Spinal cord (tissue), 10 donors: ENCODE measurements around the gene NEGR1. TPM values are rescaled to one million over a fixed set of nuclear protein-coding genes. Genes with fewer than 3 reads are reported as not detected.

Experiments used
- DNase-seq, 6 donors: peaks; one replicate each; pipeline versions ENCODE4 v3.0.0 to v3.0.0-alpha.2; 2013 to 2015; ENCODE audit warnings: low spot score in 6 of 6, low read depth in 4 of 6
- H3K27ac ChIP-seq: one replicate; pipeline ENCODE4 v1.5.1; 2013; ENCODE audit warnings: low read depth, low read length, control low read depth
- H3K27me3 ChIP-seq: one replicate; pipeline ENCODE4 v1.6.1; 2013; ENCODE audit warnings: low read length; ENCODE audit not compliant: control insufficient read depth, insufficient read depth
- H3K36me3 ChIP-seq: one replicate; pipeline ENCODE4 v1.6.1; 2013; ENCODE audit warnings: low read length; ENCODE audit not compliant: control insufficient read depth, insufficient read depth
- H3K4me1 ChIP-seq: one replicate; pipeline ENCODE4 v1.6.1; 2013; ENCODE audit warnings: low read length; ENCODE audit not compliant: control insufficient read depth, insufficient read depth
- H3K4me3 ChIP-seq: one replicate; pipeline ENCODE4 v1.5.1; 2013; ENCODE audit warnings: low read depth, low read length, control low read depth
- H3K9me3 ChIP-seq: one replicate; pipeline ENCODE4 v1.6.1; 2013; ENCODE audit warnings: low read length; ENCODE audit not compliant: control insufficient read depth, insufficient read depth
- WGBS: methylation state at CpG from one replicate; pipeline ENCODE4 v1.1.5; 2013; ENCODE audit warnings: missing lambda C conversion rate; ENCODE audit not compliant: insufficient coverage; 5-methylcytosine and 5-hydroxymethylcytosine counted together
- polyA plus RNA-seq, 2 donors: library from polyadenylated mRNA; unstranded; fragments of 120-200 nt; gene quantifications; one replicate each; pipeline ENCODE4 v1.2.1, GENCODE V29; 2013; ENCODE audit not compliant: insufficient read length in 2 of 2
- total RNA-seq, 2 donors: library from RNA; depleted of rRNA in 1 of 2; stranded (reverse); fragments of 120-200 nt in 1 of 2; fragments of >200 nt in 1 of 2; gene quantifications; one replicate each; pipeline versions ENCODE4 v1.2.3 to v1.2.4, GENCODE V29; 2013 to 2014
- donor health status: healthy.

The NEGR1 gene
- total and polyA plus RNA-seq, 4 donors = 21.4 to 88.6 (median 72.8) TPM

- Histone ChIP-seq H3K4me3 (no peak overlapping the region), H3K9me3 (no peaks in the 10 kb centered on the region), H3K27ac (no peak overlapping the region), H3K4me1 (no peaks in the 10 kb centered on the region), H3K36me3 (no peaks in the 10 kb centered on the region), H3K27me3 (no peaks in the 10 kb centered on the region)
- no peak for DNase-seq
Measured at GRCh38 chr1:71881611-71882010, 400.7 kb downstream of the NEGR1 start.

DNA sequence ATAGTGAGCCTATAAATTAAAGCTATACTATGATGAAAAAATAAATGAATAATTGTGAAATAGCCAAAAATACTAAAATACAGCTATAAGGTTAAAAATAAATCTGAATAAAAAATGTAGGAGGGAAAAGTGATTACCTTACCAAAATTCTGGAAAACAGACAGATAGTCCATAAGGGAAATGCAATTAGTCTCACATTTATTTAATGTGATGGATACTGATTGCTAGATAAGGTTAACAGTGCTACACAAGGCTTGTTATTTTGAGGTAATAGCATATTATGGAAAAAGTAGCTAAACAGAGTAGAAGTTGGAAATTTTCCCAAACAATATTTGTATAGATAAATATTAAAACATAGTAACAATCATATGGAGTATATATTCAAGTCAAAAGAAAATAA is 413.0 kb downstream of the NEGR1 start:
- Histone ChIP-seq H3K4me3 (no peak overlapping the region), H3K4me1 (no peaks in the 10 kb centered on the region), H3K9me3 (peaks cover 2% of the 10 kb centered on the region), H3K27me3 (no peaks in the 10 kb centered on the region), H3K27ac (no peak overlapping the region), H3K36me3 (no peaks in the 10 kb centered on the region)
- no peak for DNase-seq

DNA sequence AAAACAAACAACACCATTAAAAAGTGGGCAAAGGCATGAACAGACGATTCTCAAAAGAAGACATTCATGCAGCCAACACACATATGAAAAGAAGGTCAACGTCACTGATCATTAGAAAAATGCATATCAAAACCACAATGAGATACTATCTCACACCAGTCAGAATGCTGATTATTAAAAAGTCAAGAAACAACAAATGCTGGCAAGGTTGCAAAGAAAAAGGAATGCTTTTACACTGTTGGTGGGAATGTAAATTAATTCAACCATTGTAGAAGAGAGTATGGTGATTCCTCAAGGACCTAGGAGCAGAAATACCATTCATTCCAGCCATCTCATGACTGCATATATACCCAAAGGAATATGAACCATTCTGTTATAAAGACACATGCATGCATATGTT is 419.6 kb downstream of the NEGR1 start:
- WGBS = 100% methylated on average over 1 of the region's 2 CpGs
- Histone ChIP-seq H3K4me1 (no peaks in the 10 kb centered on the region), H3K36me3 (no peaks in the 10 kb centered on the region), H3K27ac (no peak overlapping the region), H3K27me3 (no peaks in the 10 kb centered on the region), H3K4me3 (no peak overlapping the region), H3K9me3 (peaks cover 2% of the 10 kb centered on the region)
- no peak for DNase-seq

DNA sequence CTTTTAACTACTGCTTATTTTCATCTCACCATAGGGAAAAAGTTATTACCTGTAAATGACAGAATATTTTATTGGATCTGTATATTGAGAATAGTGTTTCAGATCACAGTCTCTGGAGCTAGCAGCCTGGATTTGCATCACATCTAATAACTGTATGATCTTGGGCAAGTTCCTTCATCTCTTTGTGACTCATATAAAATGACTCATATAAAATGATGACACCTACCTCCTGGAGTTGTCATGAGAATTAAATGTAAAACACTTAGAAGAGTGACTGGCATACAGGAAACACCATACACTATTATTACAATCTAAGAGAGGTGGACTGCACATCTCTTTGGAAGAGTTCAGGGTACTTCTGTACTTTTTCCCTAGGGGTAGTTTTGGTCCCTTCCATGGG is 421.3 kb downstream of the NEGR1 start:
- H3K4me3 ChIP-seq = no peak overlapping the region
- no peaks in the 10 kb centered on the region for H3K27me3 ChIP-seq
- no peaks in the 10 kb centered on the region for H3K4me1 ChIP-seq
- no peak overlapping the region for H3K27ac ChIP-seq
- H3K36me3 ChIP-seq = no peaks in the 10 kb centered on the region
- peak in 1 of 6 donors; percentile 38 for DNase-seq
- H3K9me3 ChIP-seq = peaks cover 2% of the 10 kb centered on the region

DNA sequence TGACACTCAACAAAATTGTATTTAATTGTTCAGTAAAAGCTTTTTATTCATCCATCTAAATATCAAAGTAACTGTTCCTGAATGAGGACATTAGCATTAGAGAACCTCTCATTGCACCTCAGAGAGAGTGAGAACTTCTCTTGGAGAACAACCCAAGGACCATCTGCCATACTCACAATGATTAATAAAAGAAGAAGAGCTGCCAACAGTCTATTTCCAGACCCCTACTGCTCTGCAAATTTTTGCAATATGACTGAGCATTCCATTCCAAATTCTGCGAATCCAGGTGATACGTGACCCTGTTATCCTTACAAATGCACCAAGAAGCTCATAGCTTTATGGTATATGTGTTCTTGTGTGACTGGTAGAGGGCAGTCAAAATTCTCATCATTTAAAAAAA is 422.5 kb downstream of the NEGR1 start:
- H3K4me1 ChIP-seq = no peaks in the 10 kb centered on the region
- no peaks in the 10 kb centered on the region for H3K9me3 ChIP-seq
- no peaks in the 10 kb centered on the region for H3K27me3 ChIP-seq
- H3K36me3 ChIP-seq = no peaks in the 10 kb centered on the region
- no CpG with 5 or more reads among the region's 2 CpGs for WGBS
- H3K27ac ChIP-seq = no peak overlapping the region
- DNase-seq = no peak
- H3K4me3 ChIP-seq = no peak overlapping the region

DNA sequence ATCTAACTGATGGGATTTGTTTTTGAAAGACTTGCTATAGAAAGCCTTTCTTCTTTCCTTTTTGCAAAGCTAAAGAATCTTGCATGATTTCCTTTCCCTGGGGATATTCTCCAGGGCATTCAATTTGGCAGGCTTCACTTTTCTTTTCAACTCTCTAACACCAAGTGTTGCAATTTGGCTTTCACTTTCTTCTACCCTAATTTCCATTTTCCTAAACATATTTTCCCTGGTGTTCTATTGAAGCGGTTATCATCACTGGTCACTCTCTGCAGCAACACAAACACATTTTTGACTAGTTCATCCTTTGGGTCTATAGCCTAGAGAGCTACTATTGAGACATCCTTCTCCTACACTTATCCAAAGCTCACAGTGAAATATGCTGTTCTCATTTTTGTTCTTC is 424.5 kb downstream of the NEGR1 start:
- Histone ChIP-seq H3K4me3 (no peak overlapping the region), H3K27me3 (no peaks in the 10 kb centered on the region), H3K9me3 (no peaks in the 10 kb centered on the region), H3K27ac (no peak overlapping the region), H3K4me1 (no peaks in the 10 kb centered on the region), H3K36me3 (no peaks in the 10 kb centered on the region)
- peak in 2 of 6 donors; percentile 31 to 35 for DNase-seq
- WGBS = 36% methylated on average over 1 of the region's 1 CpG

DNA sequence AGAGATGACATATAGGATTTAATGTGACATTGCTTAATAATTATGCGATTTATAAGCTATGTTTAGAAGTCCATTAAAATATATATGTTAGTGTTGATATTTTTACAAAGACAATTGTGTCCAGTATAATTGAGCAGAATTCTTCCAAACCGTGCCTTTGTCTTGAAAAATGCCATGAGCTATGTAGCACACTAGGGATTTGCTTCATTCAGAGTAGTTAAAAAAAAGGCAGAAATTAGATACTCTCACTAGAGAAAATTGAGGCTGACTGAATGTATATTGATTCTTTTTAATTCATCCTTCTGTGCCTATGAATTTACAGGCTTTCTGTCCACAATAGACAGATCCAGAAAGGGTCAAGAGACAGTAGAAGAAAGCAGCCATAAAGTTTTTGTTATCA is 429.0 kb downstream of the NEGR1 start:
- H3K9me3 ChIP-seq = no peaks in the 10 kb centered on the region
- DNase-seq = no peak
- no peak overlapping the region for H3K27ac ChIP-seq
- H3K4me1 ChIP-seq = no peaks in the 10 kb centered on the region
- H3K36me3 ChIP-seq = no peaks in the 10 kb centered on the region
- H3K4me3 ChIP-seq = no peak overlapping the region
- no peaks in the 10 kb centered on the region for H3K27me3 ChIP-seq
- no CpG with 5 or more reads among the region's 2 CpGs for WGBS

DNA sequence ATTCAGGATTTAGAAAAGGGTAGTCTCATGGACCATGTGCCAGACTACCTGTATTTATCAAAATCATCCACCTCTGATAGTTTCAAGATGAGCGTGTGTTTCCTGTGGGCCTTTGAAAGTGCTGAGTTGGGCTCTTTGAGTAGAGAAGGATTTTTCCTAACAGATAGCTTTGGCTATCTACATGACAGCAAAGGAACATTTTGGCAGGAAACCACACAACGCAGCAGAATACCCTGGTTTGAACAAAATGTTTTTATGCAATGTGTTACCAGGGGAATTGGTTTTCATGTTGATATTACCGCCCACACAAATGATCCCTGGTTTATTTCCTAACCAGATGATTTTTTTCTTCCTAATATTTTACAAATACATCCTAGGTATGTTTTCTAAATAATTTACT is 431.4 kb downstream of the NEGR1 start:
- WGBS = no CpG with 5 or more reads among the region's 3 CpGs

GRCh38 chr1:71850515-71850914 is 431.8 kb downstream of the NEGR1 start:
- no peak overlapping the region for H3K4me3 ChIP-seq
- H3K27ac ChIP-seq = no peak overlapping the region

More for the DNA sequence above, 431.4 kb downstream of the NEGR1 start:
- no peaks in the 10 kb centered on the region for H3K4me1 ChIP-seq
- H3K27ac ChIP-seq = no peak overlapping the region
- no peak for DNase-seq
- no peaks in the 10 kb centered on the region for H3K36me3 ChIP-seq
- H3K9me3 ChIP-seq = no peaks in the 10 kb centered on the region
- no peaks in the 10 kb centered on the region for H3K27me3 ChIP-seq
- no peak overlapping the region for H3K4me3 ChIP-seq

DNA sequence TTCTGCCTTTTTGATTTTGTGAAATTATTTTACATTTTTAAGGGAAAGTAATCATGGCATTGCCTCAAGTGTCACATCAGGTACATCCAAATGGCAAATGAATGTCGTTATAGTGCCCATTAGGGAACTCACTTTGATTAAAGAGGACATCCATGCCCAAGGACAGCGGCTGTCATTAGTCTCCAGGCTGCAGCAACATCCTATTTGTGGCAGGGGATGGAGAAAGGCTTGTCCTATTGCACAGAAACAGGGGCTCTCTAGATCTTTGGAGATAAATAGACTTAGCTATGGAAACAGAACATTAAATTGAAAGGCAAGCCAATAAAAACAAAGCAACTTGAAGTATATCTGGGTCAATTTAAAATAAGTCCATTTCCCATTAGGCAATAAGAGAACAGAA is 439.3 kb downstream of the NEGR1 start:
- no peaks in the 10 kb centered on the region for H3K36me3 ChIP-seq
- no peaks in the 10 kb centered on the region for H3K27me3 ChIP-seq
- no peaks in the 10 kb centered on the region for H3K9me3 ChIP-seq
- no peak overlapping the region for H3K27ac ChIP-seq
- H3K4me1 ChIP-seq = no peaks in the 10 kb centered on the region
- H3K4me3 ChIP-seq = no peak overlapping the region
- DNase-seq = peak in 1 of 6 donors; percentile 46
- 48% methylated on average over 2 of the region's 2 CpGs for WGBS

More at GRCh38 chr1:71850515-71850914, 431.8 kb downstream of the NEGR1 start:
- H3K27me3 ChIP-seq = no peaks in the 10 kb centered on the region
- no peaks in the 10 kb centered on the region for H3K4me1 ChIP-seq
- no peak for DNase-seq
- no peaks in the 10 kb centered on the region for H3K9me3 ChIP-seq
- no peaks in the 10 kb centered on the region for H3K36me3 ChIP-seq

- WGBS = no CpG with 5 or more reads among the region's 4 CpGs
- Histone ChIP-seq H3K4me1 (no peaks in the 10 kb centered on the region), H3K4me3 (no peak overlapping the region), H3K27me3 (no peaks in the 10 kb centered on the region), H3K36me3 (no peaks in the 10 kb centered on the region), H3K9me3 (no peaks in the 10 kb centered on the region), H3K27ac (no peak overlapping the region)
- no peak for DNase-seq
Measured at GRCh38 chr1:71839876-71840275, 442.5 kb downstream of the NEGR1 start.
